Fibroblast of lung (primary cell): ENCODE measurements around the gene FAM167B. TPM values are rescaled to one million over a fixed set of nuclear protein-coding genes. Genes with fewer than 3 reads are reported as not detected.

Source experiments
- DNase-seq, 2 donors: peaks; one replicate each; pipeline versions ENCODE4 v3.0.0 to v3.0.0-alpha.2; 2010; ENCODE audit warnings: low read depth in 2 of 2
- H2AFZ ChIP-seq: 2 replicates; pipeline ENCODE4 v1.5.1; 2012; ENCODE audit warnings: low read length, control low read depth, inconsistent platforms
- H3K27ac ChIP-seq: 2 replicates; pipeline ENCODE4 v1.5.1; 2011; ENCODE audit warnings: low read length, control low read depth; ENCODE audit not compliant: insufficient read depth
- H3K27me3 ChIP-seq: 2 replicates; pipeline ENCODE4 v1.5.1; 2011; ENCODE audit warnings: mild to moderate bottlenecking, low read length; ENCODE audit not compliant: control insufficient read depth, insufficient read depth
- H3K36me3 ChIP-seq: 2 replicates; pipeline ENCODE4 v1.5.1; 2011; ENCODE audit warnings: low read length; ENCODE audit not compliant: control insufficient read depth, insufficient read depth
- H3K4me1 ChIP-seq: 2 replicates; pipeline ENCODE4 v1.5.1; 2011; ENCODE audit warnings: low read length; ENCODE audit not compliant: control insufficient read depth, insufficient read depth; ENCODE audit errors: extremely low read depth
- H3K4me2 ChIP-seq: 2 replicates; pipeline ENCODE4 v1.5.1; 2011; ENCODE audit warnings: low read length, control low read depth; ENCODE audit not compliant: insufficient read depth; ENCODE audit errors: extremely low read depth
- H3K4me3 ChIP-seq, 4 experiments: fragments of 200-600 bp in 1 of 4; sonication (generic) in 1 of 4; replicated peaks in 1 of 4; 2 replicates each; pipeline ENCODE4 v1.5.1; 2011 to 2016; ENCODE audit warnings: low read length in 4 of 4, low read depth in 3 of 4, mild to moderate bottlenecking in 3 of 4, control low read depth in 2 of 4, inconsistent platforms in 1 of 4, mixed read lengths in 1 of 4; ENCODE audit not compliant: insufficient read depth in 1 of 4; ENCODE audit errors: control extremely low read depth in 1 of 4
- H3K79me2 ChIP-seq: 2 replicates; pipeline ENCODE4 v1.5.1; 2012; ENCODE audit warnings: mild to moderate bottlenecking, low read length, inconsistent platforms; ENCODE audit not compliant: control insufficient read depth, insufficient read depth
- H3K9ac ChIP-seq: 2 replicates; pipeline ENCODE4 v1.5.1; 2011; ENCODE audit warnings: mild to moderate bottlenecking, low read length, control low read depth; ENCODE audit not compliant: insufficient read depth
- H3K9me3 ChIP-seq: 2 replicates; pipeline ENCODE4 v1.5.1; 2012; ENCODE audit warnings: low read depth, low read length; ENCODE audit not compliant: control insufficient read depth, insufficient read depth
- H4K20me1 ChIP-seq: 2 replicates; pipeline ENCODE4 v1.5.1; 2011; ENCODE audit warnings: low read length; ENCODE audit not compliant: control insufficient read depth, insufficient read depth; ENCODE audit errors: extremely low read depth
- EZH2 ChIP-seq: IDR thresholded peaks from 2 replicates; pipeline ENCODE4 v1.5.1; 2012; ENCODE audit warnings: low read length, control low read depth, mild to moderate bottlenecking; ENCODE audit errors: missing control alignments
- polyA plus RNA-seq, 2 donors: library from polyadenylated mRNA; depleted of rRNA in 1 of 2; stranded (reverse) in 1 of 2; unstranded in 1 of 2; fragments of >200 nt; gene quantifications; 2 replicates each; pipeline ENCODE4 v1.2.1, GENCODE V29; 2011 to 2012; ENCODE audit warnings: missing spikeins in 1 of 2
- total RNA-seq: library from RNA; depleted of rRNA; stranded (reverse); fragments of >200 nt; gene quantifications from 2 replicates; pipeline ENCODE4 v1.2.1, GENCODE V29; 2014
- TF ChIP-seq, protein P1 (sequence below), 2 donors: IDR thresholded peaks in 1 of 2; conservative IDR thresholded peaks in 1 of 2; 1 replicate in 1 of 2; 2 replicates in 1 of 2; pipeline ENCODE4 v1.5.1; 2011 to 2012; ENCODE audit warnings: low read length in 2 of 2, control low read depth in 1 of 2, inconsistent platforms in 1 of 2, low read depth in 1 of 2, mild to moderate bottlenecking in 1 of 2

FAM167B gene
- total and polyA plus RNA-seq, 2 donors (not counting 1 experiment from before 2014, with no cell fraction given): 1.3 to 2.1 TPM

DNA sequence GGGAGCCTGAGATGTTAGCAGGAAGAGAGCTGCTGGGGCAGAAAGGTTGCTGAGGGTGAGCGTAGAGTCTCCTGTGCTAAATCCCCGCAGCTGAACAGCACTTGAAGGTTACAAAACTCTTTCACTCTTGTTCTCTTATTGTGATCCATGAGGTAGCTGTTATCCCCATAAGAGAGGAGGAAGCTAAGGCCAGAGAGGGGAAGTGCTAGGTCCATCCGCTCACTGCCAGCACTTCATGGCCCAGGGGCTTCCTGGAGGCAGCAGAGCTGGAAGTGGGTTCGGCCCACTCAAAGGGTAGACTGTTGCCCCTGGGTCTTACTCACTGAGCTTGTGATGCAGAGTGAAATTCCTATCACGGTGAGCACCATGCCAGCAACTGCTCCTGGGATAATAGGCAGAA, 30.5 kb upstream of the FAM167B start:
- no peak for DNase-seq
- no peak overlapping the region for H3K4me3 ChIP-seq
- peaks cover 16% of the 10 kb centered on the region for H3K36me3 ChIP-seq

DNA sequence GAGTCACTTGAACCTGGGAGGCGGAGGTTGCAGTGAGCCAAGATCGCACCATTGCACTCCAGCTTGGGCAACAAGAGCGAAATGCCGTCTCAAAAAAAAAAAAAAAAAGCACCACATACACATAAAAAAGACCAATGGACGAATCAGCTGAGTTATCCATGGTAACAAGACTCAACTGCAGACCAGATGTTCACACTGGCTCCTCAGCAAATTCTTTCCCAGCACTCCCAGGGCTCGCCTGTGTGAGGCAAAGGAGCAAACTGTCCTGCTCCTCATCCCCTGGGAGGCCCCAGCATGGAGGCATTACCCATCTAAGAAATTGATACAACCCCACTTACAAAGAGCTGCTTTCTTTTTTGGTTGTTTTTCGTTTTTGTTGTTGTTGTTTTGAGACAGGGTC, 28.0 kb upstream of the FAM167B start:
- TF ChIP-seq EZH2: no peak
- TF ChIP-seq, protein P1, sequence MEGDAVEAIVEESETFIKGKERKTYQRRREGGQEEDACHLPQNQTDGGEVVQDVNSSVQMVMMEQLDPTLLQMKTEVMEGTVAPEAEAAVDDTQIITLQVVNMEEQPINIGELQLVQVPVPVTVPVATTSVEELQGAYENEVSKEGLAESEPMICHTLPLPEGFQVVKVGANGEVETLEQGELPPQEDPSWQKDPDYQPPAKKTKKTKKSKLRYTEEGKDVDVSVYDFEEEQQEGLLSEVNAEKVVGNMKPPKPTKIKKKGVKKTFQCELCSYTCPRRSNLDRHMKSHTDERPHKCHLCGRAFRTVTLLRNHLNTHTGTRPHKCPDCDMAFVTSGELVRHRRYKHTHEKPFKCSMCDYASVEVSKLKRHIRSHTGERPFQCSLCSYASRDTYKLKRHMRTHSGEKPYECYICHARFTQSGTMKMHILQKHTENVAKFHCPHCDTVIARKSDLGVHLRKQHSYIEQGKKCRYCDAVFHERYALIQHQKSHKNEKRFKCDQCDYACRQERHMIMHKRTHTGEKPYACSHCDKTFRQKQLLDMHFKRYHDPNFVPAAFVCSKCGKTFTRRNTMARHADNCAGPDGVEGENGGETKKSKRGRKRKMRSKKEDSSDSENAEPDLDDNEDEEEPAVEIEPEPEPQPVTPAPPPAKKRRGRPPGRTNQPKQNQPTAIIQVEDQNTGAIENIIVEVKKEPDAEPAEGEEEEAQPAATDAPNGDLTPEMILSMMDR (conservative IDR thresholded peaks at IDR 0.05 in 1 of 2, IDR thresholded peaks at IDR 0.05 in 1 of 2; ENCODE audit: low read depth in 1 of 2, low read length in 2 of 2): no peak
- no peak overlapping the region for H3K4me2 ChIP-seq
- no peak for DNase-seq
- H3K27me3 ChIP-seq: no peaks in the 10 kb centered on the region
- H3K9ac ChIP-seq: no peak overlapping the region
- H3K36me3 ChIP-seq: peaks cover 18% of the 10 kb centered on the region
- no peaks in the 10 kb centered on the region for H4K20me1 ChIP-seq
- H3K4me1 ChIP-seq: peaks cover 20% of the 10 kb centered on the region
- no peak overlapping the region for H3K4me3 ChIP-seq
- H3K27ac ChIP-seq: no peak overlapping the region
- no peaks in the 10 kb centered on the region for H3K9me3 ChIP-seq
- H2AFZ ChIP-seq: no peak overlapping the region
- H3K79me2 ChIP-seq: peaks cover 28% of the 10 kb centered on the region

More for the DNA sequence above, 30.5 kb upstream of the FAM167B start:
- Histone ChIP-seq H3K4me2 (no peak overlapping the region), H3K27ac (no peak overlapping the region), H3K9me3 (no peaks in the 10 kb centered on the region), H3K27me3 (no peaks in the 10 kb centered on the region), H4K20me1 (no peaks in the 10 kb centered on the region), H3K4me1 (peaks cover 12% of the 10 kb centered on the region), H3K9ac (no peak overlapping the region), H2AFZ (no peak overlapping the region), H3K79me2 (peaks cover 8% of the 10 kb centered on the region)
- no peak for TF ChIP-seq EZH2
- TF ChIP-seq, protein P1 (conservative IDR thresholded peaks at IDR 0.05 in 1 of 2, IDR thresholded peaks at IDR 0.05 in 1 of 2; ENCODE audit: low read depth in 1 of 2, low read length in 2 of 2): no peak

DNA sequence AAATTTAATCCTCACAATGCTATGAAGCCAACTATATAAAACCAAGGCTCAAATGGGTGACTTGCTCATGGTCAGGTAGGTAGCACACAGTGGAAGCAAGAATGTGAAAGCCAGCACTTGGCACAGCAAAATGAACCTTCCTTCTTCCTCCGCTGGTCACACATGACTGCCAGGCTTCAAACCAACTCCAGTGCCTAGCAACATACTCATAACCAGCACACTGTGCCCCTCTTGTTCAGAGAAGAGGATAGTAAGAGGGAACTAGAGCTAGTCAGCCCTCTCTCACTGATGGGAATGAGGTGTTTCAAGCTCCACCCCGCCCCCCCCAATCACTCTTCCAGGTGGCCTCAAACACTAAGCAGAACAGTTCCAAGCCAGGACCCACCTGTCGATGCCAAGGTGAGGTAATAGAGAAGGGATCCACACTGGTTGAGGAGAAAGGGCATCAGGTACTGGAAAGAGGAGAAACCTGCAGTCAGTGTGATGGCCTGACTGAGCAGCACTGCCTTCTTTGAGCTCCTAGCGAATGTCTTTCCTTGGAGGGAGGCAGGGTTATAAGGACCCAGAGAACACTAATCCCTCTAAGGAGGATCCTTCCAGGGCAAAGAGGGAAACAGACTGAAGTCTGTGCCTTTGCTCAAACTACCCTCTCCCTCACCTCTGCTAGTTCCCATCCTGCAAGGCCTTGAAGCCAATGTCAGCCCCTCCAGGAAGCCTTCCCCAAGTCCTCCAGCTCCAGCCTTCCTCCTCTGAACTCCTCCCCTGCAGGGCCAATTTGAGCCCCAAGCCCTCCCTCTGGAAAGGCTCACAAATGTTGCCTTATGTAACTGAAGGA, 26.1 kb upstream of the FAM167B start:
- no peak for DNase-seq
- no peak for TF ChIP-seq EZH2
- TF ChIP-seq, protein P1 (conservative IDR thresholded peaks at IDR 0.05 in 1 of 2, IDR thresholded peaks at IDR 0.05 in 1 of 2; ENCODE audit: low read depth in 1 of 2, low read length in 2 of 2): no peak
- H3K4me1 ChIP-seq: peaks cover 20% of the 10 kb centered on the region
- no peaks in the 10 kb centered on the region for H4K20me1 ChIP-seq
- no peaks in the 10 kb centered on the region for H3K9me3 ChIP-seq
- peaks cover 32% of the 10 kb centered on the region for H3K79me2 ChIP-seq
- H3K27me3 ChIP-seq: no peaks in the 10 kb centered on the region
- no peak overlapping the region for H2AFZ ChIP-seq
- H3K36me3 ChIP-seq: peaks cover 18% of the 10 kb centered on the region
- H3K9ac ChIP-seq: peak overlapping the region; percentile 98
- peak overlapping the region; percentile 77 to 88 (median 82) for H3K4me3 ChIP-seq
- peak overlapping the region; percentile 94 for H3K4me2 ChIP-seq
- H3K27ac ChIP-seq: peak overlapping the region; percentile 100
